ENCODE results near the gene IRF4.

IRF4 gene

GRCh38 chr6:399785-400534, 8.4 kb downstream of the IRF4 start:
- DNase-seq = peak; percentile 45

- DNase-seq = no peak
Measured at GRCh38 chr6:400815-401214, 9.3 kb downstream of the IRF4 start.

- no peak for DNase-seq
Measured at GRCh38 chr6:401239-401993, 9.9 kb downstream of the IRF4 start.

DNA sequence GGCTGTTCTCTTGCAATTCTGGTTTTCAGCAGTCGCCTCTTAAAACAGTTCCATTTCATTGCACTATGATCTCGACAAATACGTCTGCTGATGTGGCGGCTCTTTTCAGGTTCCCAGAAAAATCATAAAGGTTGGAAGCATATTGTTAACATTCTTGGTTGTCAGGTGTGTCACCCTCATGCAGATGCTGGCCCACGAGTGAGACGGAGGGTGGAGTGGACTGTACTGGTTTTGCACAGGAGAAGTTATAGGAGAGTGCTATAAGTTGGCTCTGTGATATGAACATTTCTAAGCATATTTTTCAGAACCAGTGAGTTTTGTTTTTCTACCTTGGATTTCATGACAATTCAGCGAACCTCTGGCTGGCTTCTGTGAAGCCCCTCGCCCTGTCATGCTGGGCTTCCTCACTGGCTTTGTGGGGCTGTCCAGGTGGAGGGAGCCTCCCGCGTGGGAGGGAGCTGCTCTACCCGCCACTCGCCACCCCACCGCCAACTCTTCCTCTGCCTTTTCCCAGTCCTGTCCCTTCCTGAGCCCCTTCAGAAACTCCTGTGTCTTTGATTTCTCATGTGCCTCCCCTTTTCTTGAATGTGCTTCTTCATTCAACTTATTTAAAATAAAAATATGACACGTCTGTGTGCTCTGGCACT, 10.6 kb downstream of the IRF4 start:
- no peak for DNase-seq

- no peak for DNase-seq
Measured at GRCh38 chr6:402901-403658, 11.5 kb downstream of the IRF4 start.

GRCh38 chr6:403659-404655, 12.4 kb downstream of the IRF4 start:
- no peak for DNase-seq

- DNase-seq = no peak
Measured at GRCh38 chr6:404685-405423, 13.3 kb downstream of the IRF4 start.

- no peak for DNase-seq
Measured at GRCh38 chr6:408148-408547, 16.6 kb downstream of the IRF4 start.

DNA sequence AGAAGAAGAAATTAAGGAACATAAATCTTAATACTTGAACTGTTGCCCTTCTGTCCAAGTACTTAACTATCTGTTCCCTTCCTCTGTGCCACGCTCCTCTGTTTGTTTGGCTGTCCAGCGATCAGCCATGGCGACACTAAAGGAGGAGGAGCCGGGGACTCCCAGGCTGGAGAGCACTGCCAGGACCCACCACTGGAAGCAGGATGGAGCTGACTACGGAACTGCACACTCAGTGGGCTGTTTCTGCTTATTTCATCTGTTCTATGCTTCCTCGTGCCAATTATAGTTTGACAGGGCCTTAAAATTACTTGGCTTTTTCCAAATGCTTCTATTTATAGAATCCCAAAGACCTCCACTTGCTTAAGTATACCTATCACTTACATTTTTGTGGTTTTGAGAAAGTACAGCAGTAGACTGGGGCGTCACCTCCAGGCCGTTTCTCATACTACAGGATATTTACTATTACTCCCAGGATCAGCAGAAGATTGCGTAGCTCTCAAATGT, 17.1 kb downstream of the IRF4 start:
- DNase-seq = no peak

GRCh38 chr6:409370-409972, 17.9 kb downstream of the IRF4 start:
- no peak for DNase-seq

- DNase-seq = no peak
Measured at GRCh38 chr6:410555-411395, 19.2 kb downstream of the IRF4 start.

- no peak for DNase-seq
Measured at GRCh38 chr6:411402-412145, 20.0 kb downstream of the IRF4 start.

GRCh38 chr6:412146-412886, 20.8 kb downstream of the IRF4 start:
- no peak for DNase-seq

DNA sequence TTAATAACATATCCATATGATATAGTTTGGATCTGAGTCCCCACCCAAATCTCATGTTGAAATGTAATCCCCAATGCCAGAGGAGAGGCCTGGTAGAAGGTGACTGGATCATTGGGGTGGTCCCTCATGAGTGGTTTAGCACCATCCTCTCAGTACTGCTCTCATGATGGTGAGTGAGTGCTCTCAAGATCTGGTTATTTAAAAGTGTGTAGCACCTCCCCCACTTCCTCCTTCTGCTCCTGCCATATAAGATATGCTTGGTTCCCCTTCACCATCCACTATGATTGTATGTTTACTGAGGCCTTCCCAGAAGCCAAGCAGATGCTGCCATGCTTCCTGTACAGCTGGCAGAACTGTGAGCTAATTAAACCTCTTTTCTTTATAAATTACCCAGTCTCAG, 22.9 kb downstream of the IRF4 start:
- no peak for DNase-seq

GRCh38 chr6:415087-415486, 23.5 kb downstream of the IRF4 start:
- no peak for DNase-seq

- DNase-seq = no peak
Measured at GRCh38 chr6:421211-421610, 29.7 kb downstream of the IRF4 start.

DNA sequence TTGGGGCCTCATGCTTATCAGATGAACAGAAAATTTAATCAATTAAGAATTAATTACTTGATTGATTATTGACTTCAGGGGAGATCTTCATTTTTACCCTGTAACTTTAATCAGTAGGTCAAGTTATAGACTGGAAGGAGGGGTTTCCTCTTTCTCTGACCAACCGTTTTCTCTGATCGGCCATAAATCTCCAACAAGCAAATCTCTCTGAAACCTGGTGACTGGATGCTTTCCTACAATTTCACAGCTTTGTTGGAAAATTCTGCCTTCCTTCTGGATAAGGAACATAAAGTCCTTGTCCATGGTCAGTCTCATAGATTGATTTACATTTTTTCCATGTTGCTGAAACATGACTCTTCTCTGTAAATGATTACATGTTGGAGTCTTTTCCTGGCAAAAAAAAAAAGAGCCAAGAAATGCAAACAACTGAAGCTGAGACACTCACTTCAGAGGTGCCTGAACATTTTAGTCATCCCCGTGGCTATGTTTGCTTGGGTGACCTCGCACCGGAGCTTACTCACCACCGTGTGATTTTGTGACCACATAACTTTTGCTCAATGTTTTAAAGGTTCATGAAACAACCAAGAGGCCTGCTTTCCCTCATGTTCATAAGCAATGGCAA, 31.0 kb downstream of the IRF4 start:
- no peak for DNase-seq

Measured in CD4-positive, alpha-beta T cell treated with Interleukin-21 for 1 hour (primary cell).